A549 (cell line): Measurements from ENCODE around the gene LRRC36.

ENCODE experiments used
- EP300 ChIP-seq, 2 experiments: fragments of >200 bp; sonication (Bioruptor Twin); formaldehyde crosslinking; IDR thresholded peaks; 2 replicates in 1 of 2; 3 replicates in 1 of 2; pipeline ENCODE4 v1.6.1; 2016 to 2017
- HDAC2 ChIP-seq: fragments of 200-600 bp; sonication (generic); IDR thresholded peaks from 2 replicates; pipeline ENCODE4 v1.6.1; 2016
- JUN ChIP-seq, 2 experiments: fragments of >200 bp; sonication (Bioruptor Twin); formaldehyde crosslinking; IDR thresholded peaks; 2 replicates in 1 of 2; 3 replicates in 1 of 2; pipeline ENCODE4 v1.6.1; 2016 to 2017
- RCOR1 ChIP-seq: fragments of 150-350 bp; IDR thresholded peaks from 2 replicates; pipeline ENCODE4 v1.6.1; 2014; ENCODE audit warnings: antibody characterized with exemption, low read length, low read depth
- ZFP36 ChIP-seq: fragments of 450-650 bp; IDR thresholded peaks from 2 replicates; pipeline ENCODE4 v1.6.1; 2014; ENCODE audit warnings: borderline replicate concordance; ENCODE audit not compliant: partially characterized antibody
- TF ChIP-seq, protein P1 (sequence below): fragments of >200 bp; sonication (Bioruptor Twin); formaldehyde crosslinking; IDR thresholded peaks from 3 replicates; pipeline ENCODE4 v1.5.1; 2016
- TF ChIP-seq, protein P2 (sequence below): IDR thresholded peaks from 2 replicates; pipeline ENCODE4 v1.6.1; 2012

DNA sequence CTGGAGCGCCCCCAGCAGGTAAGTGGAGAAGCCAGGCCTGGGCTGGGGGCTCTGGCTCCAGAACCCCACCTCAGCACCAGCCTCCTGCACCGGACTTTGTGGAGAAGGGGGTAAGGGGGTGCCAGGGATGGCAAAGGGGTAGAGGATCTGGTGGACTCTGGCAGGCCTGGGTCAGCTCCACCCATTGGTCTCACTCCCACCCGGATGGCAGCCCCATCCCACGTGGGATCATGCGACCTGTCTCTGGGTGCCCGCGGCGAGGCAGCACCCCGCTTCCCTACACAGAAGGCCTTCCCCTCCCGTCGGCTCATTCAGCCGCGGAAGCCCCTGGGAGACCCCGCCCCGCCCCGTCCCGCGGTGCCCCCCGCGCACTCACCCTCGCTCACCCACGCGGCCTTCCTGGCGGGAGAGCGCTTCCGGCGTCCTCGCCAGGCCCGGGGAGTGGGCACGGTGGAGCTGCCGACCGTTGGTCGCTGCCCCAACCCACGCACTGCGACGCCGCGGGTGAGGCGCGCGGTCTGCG is 47.8 kb upstream of the LRRC36 start:
- TF ChIP-seq EP300 (IDR thresholded peaks at IDR 0.05) (no peak), ZFP36 (no peak), HDAC2 (no peak), RCOR1 (no peak), JUN (IDR thresholded peaks at IDR 0.05) (no peak)
- TF ChIP-seq, protein P1, sequence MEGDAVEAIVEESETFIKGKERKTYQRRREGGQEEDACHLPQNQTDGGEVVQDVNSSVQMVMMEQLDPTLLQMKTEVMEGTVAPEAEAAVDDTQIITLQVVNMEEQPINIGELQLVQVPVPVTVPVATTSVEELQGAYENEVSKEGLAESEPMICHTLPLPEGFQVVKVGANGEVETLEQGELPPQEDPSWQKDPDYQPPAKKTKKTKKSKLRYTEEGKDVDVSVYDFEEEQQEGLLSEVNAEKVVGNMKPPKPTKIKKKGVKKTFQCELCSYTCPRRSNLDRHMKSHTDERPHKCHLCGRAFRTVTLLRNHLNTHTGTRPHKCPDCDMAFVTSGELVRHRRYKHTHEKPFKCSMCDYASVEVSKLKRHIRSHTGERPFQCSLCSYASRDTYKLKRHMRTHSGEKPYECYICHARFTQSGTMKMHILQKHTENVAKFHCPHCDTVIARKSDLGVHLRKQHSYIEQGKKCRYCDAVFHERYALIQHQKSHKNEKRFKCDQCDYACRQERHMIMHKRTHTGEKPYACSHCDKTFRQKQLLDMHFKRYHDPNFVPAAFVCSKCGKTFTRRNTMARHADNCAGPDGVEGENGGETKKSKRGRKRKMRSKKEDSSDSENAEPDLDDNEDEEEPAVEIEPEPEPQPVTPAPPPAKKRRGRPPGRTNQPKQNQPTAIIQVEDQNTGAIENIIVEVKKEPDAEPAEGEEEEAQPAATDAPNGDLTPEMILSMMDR: no peak; the same call in 1 of the 3 replicates
- TF ChIP-seq, protein P2, sequence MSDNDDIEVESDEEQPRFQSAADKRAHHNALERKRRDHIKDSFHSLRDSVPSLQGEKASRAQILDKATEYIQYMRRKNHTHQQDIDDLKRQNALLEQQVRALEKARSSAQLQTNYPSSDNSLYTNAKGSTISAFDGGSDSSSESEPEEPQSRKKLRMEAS: peak; percentile 86
